ENCODE results near the gene FCGBP.

- TF ChIP-seq, protein P1, sequence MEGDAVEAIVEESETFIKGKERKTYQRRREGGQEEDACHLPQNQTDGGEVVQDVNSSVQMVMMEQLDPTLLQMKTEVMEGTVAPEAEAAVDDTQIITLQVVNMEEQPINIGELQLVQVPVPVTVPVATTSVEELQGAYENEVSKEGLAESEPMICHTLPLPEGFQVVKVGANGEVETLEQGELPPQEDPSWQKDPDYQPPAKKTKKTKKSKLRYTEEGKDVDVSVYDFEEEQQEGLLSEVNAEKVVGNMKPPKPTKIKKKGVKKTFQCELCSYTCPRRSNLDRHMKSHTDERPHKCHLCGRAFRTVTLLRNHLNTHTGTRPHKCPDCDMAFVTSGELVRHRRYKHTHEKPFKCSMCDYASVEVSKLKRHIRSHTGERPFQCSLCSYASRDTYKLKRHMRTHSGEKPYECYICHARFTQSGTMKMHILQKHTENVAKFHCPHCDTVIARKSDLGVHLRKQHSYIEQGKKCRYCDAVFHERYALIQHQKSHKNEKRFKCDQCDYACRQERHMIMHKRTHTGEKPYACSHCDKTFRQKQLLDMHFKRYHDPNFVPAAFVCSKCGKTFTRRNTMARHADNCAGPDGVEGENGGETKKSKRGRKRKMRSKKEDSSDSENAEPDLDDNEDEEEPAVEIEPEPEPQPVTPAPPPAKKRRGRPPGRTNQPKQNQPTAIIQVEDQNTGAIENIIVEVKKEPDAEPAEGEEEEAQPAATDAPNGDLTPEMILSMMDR (IDR thresholded peaks at IDR 0.05; ENCODE audit: low read depth, low read length): no peak
- TF ChIP-seq POLR2A (IDR thresholded peaks at IDR 0.05; ENCODE audit: extremely low read depth, insufficient read length) (no peak), MAX (IDR thresholded peaks at IDR 0.05; ENCODE audit: low read depth, low read length) (no peak)
These were observed 10.0 kb downstream of the FCGBP start for GRCh38 chr19:39924389-39924788.
